ENCODE results near the gene PCMT1. TPM values are rescaled to one million over a fixed set of nuclear protein-coding genes. Genes with fewer than 3 reads are reported as not detected.

Gene PCMT1
- total RNA-seq, 2 donors from 2014 or later, result 77.6 to 114 TPM

DNA sequence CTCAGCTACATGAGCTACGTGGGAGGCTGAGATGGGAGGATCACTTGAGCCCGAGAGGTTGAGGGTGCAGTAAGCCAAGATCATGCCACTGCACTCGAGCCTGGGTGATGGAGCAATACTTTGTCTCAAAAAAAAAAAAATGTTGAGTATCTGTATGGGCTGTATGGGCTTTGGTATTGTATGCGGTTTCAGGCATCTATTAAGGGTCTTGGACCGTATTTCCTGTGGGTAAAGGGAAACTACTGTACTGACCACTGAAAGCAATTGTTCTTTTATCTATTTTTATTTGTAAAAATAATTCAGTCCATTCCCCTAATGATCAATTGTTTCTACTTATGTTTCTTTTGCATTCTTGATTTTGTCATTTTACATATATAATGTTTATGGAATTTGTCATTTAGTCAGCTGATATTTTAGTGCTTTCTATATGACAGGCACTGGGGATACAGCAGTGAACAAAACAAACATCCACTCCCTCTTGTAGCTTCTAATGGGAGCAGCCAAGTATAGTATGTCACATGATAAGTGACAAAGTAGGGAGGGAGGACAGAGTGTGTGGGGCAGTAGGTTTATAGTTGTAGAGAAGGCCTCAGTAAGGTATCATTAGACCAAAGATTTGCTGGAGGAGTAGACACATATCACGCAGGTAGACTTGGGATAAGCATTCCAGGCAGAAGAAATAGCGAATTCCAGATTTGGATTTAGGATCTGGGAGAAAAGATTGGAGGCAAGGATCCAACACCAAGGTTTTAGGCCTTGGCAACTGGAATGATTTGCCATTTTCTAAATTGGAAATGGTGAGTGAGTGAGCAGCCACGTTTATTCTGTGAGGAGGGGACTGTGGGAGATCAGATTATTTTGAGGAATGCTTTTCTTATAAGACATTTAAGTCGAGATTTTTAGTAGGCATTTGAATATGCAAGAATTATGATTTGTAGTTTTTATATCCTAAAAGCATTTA is 6.0 kb downstream of the PCMT1 start:
- TF ChIP-seq POLR2A (IDR thresholded peaks at IDR 0.05) (no peak), POLR2AphosphoS5 (IDR thresholded peaks at IDR 0.05) (no peak)
- TF ChIP-seq, protein P1, sequence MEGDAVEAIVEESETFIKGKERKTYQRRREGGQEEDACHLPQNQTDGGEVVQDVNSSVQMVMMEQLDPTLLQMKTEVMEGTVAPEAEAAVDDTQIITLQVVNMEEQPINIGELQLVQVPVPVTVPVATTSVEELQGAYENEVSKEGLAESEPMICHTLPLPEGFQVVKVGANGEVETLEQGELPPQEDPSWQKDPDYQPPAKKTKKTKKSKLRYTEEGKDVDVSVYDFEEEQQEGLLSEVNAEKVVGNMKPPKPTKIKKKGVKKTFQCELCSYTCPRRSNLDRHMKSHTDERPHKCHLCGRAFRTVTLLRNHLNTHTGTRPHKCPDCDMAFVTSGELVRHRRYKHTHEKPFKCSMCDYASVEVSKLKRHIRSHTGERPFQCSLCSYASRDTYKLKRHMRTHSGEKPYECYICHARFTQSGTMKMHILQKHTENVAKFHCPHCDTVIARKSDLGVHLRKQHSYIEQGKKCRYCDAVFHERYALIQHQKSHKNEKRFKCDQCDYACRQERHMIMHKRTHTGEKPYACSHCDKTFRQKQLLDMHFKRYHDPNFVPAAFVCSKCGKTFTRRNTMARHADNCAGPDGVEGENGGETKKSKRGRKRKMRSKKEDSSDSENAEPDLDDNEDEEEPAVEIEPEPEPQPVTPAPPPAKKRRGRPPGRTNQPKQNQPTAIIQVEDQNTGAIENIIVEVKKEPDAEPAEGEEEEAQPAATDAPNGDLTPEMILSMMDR (IDR thresholded peaks at IDR 0.05), result no peak
- no peaks in the 10 kb centered on the region for H3K4me1 ChIP-seq (replicated peaks)
- H3K9me3 ChIP-seq, result no peaks in the 10 kb centered on the region
- H3K4me3 ChIP-seq, result no peak overlapping the region
- H3K27ac ChIP-seq, result no peak overlapping the region
- WGBS, result 83% methylated on average over 9 of the region's 9 CpGs
- intact Hi-C loops (cut with DNase I), result no loop called here
- H3K36me3 ChIP-seq, result no peaks in the 10 kb centered on the region
- H3K27me3 ChIP-seq (replicated peaks; ENCODE audit: insufficient read depth), result no peaks in the 10 kb centered on the region
- no peak for DNase-seq (ENCODE audit: low spot score)

DNA sequence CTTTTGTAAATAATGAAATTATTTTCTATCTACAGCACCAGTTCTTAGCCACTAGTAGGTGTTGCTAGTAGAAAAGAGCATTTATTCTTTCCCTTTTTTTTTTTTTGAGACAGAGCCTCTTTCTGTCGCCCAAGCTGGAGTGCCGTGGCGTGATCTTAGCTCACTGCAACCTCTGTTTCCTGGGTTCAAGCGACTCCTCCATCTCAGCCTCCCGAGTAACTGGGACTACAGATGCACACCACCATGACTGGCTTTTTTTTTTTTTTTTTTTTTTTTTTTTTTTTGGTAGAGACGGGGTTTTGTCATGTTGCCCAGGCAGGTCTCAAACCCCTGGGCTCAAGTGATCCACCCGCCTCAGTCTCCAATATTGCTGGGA is 6.7 kb downstream of the PCMT1 start:
- H3K4me1 ChIP-seq (replicated peaks), result no peaks in the 10 kb centered on the region

DNA sequence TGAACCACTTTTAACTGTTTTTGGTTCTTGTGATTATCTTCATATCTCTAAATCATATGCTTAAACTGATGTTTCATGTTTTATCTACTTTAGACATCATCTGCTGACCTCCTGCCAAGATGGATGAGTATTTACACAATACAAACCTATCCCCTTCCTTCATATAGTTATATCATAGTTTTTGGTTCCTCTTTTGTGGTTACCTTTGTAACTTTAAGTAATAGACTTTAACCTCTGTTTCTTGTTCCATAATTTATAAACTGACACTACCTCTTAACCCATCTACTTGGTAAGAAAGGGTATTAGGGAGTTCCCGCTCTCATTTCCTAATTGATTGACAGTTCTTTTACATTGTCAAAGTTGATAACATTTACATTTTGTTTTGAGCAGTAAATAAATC is 11.9 kb downstream of the PCMT1 start:
- Histone ChIP-seq H3K36me3 (no peaks in the 10 kb centered on the region), H3K9me3 (no peaks in the 10 kb centered on the region), H3K4me3 (no peak overlapping the region), H3K27me3 (replicated peaks; ENCODE audit: insufficient read depth) (no peaks in the 10 kb centered on the region), H3K4me1 (replicated peaks) (no peaks in the 10 kb centered on the region), H3K27ac (no peak overlapping the region)
- TF ChIP-seq, protein P1 (IDR thresholded peaks at IDR 0.05), result no peak
- TF ChIP-seq POLR2AphosphoS5 (IDR thresholded peaks at IDR 0.05) (no peak), POLR2A (IDR thresholded peaks at IDR 0.05) (no peak)
- no peak for DNase-seq (ENCODE audit: low spot score)
- whole genome bisulfite sequencing, result 90% methylated on average over 1 of the region's 1 CpG
- intact Hi-C loops (cut with DNase I), result no loop called here

More for the DNA sequence above, 6.7 kb downstream of the PCMT1 start:
- TF ChIP-seq, protein P1 (IDR thresholded peaks at IDR 0.05), result no peak
- no peak for TF ChIP-seq POLR2A (IDR thresholded peaks at IDR 0.05)
- TF ChIP-seq POLR2AphosphoS5 (IDR thresholded peaks at IDR 0.05), result no peak
- no peaks in the 10 kb centered on the region for H3K9me3 ChIP-seq
- no peaks in the 10 kb centered on the region for H3K36me3 ChIP-seq
- H3K4me3 ChIP-seq, result no peak overlapping the region
- H3K27ac ChIP-seq, result no peak overlapping the region
- H3K27me3 ChIP-seq (replicated peaks; ENCODE audit: insufficient read depth), result no peaks in the 10 kb centered on the region
- intact Hi-C loops (cut with DNase I), result no loop called here
- DNase-seq (ENCODE audit: low spot score), result no peak
- 91% methylated on average over 7 of the region's 7 CpGs for WGBS

DNA sequence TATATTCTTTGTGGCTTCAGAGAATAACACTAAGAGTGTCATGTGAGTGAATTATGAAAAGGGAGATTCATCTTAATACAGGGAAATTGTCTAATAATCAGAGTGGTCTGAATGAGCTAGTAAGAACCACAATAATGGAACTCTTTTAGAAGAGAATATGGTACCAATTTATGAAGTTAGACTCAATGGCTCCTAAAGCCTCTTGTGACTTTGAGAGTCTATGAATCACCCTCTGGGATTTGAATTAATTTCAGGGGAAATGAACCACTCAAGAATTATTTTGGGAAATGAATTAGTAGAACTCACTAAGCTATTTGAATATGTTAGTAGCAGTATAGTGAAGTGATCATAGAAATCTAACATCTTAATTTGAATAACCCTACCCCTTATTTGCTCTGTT is 14.3 kb downstream of the PCMT1 start:
- H3K4me3 ChIP-seq, result no peak overlapping the region
- no peak for DNase-seq (ENCODE audit: low spot score)
- no peaks in the 10 kb centered on the region for H3K27me3 ChIP-seq (replicated peaks; ENCODE audit: insufficient read depth)
- TF ChIP-seq POLR2AphosphoS5 (IDR thresholded peaks at IDR 0.05), result no peak
- TF ChIP-seq, protein P1 (IDR thresholded peaks at IDR 0.05), result no peak
- no peak for TF ChIP-seq POLR2A (IDR thresholded peaks at IDR 0.05)
- no peaks in the 10 kb centered on the region for H3K36me3 ChIP-seq
- intact Hi-C loops (cut with DNase I), result no loop called here
- no peaks in the 10 kb centered on the region for H3K9me3 ChIP-seq
- H3K4me1 ChIP-seq (replicated peaks), result no peaks in the 10 kb centered on the region
- H3K27ac ChIP-seq, result no peak overlapping the region
